GM21717 (cell line): Measurements from ENCODE around the gene PRRG1.
"Not testable (repeated sequence)": the region's sequence is repeated elsewhere in the genome, so short reads cannot be mapped to it uniquely, and the experiment has no call there.

Experiments
- ATAC-seq: cut with Tn5 transposase; IDR thresholded peaks from one replicate; pipeline ENCODE4 v1.9.1; 2021; ENCODE audit warnings: mild to moderate bottlenecking, moderate library complexity; ENCODE audit not compliant: unreplicated experiment

The PRRG1 gene

DNA sequence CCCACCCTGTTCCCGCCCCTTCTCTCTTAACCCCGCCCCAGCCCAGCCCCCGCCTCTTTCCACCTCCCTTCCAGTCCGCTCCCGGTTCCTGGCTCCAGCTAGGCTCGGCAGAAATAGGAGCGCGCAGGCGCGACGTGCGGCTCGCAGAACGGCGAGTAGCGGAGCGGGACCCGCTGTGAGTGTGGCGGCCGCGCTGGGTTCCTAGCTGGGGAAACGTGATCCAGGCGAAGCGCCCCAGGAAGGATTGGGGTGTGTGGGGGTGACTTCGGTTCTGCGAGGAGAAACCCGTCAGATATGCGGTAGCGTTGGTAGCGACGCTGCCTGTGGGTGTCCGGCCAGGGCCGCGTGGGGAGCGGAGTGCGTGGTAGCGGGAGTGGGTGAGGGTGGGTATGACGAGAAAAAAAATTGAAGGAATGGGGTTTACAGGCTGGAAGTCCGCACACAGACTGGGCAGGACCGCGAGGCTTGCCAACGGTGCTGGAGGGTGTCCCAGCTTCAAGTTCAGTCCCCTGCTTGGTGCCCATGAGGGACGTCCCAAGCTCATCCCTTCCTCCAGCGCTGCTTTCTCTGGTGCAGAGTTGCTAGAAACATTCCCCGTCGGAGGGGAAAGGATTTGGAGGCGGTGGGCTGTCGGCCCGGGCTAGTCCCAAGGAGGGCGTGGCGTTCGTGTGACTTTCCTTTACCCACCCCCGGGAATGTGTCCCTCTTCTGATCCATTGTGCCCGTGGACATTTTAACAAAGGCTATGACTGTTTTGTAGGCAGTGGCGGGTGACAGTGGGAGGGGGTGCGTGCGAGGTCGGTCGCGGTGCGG lies at the start of gene PRRG1:
PRRG1 (plus strand) TSS at position 144 of the 813 bp plus-strand sequence. CDS start 56,886 bp downstream, outside the sequence.
- ATAC-seq = no peak

DNA sequence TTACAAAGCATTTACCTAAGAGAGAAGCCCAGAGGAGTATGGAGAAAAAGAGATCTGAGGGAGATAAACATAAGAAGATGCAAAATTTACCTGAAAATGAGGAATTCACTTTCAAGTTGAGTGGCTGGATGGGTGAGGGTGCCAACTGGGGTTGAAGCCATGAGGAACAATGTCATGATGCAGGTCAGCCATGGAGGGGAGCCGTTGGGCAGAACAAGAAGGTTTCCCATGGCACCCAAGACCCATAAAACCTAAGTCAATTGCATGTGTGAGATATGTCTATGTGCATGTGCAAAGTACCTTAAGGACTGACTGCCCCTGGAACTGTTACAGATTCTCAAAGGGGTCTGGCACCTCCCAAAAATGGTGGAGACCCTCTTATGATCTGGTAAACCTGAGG lies 46.6 kb upstream of the PRRG1 start:
- ATAC-seq = no peak

DNA sequence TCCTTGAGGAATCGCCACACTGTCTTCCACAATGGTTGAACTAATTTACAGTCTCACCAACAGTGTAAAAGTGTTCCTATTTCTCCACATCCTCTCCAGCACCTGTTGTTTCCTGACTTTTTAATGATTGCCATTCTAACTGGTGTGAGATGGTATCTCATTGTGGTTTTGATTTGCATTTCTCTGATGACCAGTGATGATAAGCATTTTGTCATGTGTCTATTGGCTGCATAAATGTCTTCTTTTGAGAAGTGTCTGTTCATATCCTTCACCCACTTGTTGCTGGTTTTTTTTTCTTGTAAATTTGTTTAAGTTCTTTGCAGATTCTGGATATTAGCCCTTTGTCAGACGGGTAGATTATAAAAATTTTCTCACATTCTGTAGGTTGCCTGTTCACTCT lies 43.9 kb upstream of the PRRG1 start:
- not testable (repeated sequence) for ATAC-seq

DNA sequence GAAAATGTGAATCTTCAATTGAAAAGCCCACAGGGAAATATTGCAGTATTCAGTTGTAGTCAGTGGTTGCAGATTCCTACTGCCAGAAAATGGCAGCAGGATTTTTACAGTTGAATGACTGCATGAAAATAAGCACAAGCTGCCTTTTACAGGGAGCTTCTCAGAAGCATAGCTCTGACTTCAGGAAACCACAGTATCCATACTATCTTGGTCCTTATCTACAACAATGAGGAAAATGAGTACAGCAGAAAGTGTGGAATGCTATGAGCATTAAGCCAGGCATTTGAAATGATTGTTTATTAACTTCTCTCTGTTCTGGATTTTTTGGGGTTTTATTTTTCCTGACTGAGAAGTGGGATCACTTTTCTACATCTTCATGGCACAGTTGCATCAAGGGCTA lies 34.6 kb upstream of the PRRG1 start:
- no peak for ATAC-seq

DNA sequence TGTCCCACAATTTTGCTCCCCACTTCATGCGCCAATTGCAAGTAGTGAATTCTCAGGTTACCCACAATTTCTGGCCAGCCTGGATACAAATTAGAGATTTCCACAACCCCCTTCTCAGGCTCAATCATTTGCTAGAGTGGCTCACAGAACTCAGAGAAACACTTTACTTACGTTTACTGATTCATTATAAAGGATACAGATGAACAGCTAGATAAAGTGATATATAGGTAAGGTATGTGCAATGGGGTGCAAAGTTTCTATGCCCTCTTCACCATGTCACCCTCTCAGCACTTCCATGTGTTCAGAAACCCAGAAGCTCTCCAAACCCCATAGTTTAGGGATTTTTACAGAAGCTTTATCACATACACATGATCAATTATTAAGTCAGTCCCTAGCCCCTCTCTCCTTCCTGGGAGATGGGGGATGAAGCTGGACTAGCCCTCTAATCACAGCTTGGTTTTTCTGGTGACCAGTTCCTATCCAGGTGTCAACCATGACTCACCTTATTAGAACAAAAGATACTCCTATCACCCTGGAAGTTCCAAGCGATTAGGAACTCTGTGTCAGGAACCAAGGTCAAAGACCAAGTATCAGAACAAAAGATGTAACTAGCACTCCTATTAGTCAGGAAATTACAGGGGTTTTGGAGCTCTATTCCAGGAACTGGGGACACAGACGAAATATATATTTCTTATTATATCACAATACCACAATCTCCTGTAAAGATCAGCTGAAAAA lies 33.5 kb upstream of the PRRG1 start:
- no peak for ATAC-seq

DNA sequence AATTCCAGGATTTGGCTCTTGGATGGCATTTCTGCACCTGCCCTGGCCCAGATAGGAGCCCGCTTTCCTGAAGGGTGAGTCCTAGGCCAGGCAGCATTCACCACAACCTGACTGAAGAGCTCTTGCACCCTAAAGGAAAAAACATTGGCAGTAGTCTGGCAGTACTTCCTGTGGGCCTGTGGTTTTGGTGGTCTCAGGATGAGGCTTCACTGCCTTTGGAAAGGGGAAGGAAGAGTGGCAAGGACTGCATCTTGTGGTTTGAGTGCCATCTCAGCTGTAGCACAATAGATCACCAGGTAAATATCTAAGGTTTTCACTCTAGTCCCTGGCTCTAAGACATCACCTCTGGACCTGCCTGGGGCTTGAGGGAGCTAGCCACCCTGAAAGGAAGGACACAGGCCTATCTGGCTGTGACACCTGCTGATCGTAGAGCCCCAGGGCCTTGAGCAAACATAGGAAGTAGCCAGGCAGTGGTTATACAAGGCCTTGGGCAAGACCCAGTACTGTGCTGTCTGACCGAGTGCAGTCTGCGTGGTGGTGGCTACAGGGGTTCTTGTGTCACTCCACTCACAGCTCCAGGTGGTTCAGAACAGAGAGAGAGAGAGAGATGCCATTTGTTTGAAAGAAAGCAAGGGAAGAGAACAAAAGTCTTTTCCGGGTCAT lies 28.5 kb upstream of the PRRG1 start:
- ATAC-seq = no peak

DNA sequence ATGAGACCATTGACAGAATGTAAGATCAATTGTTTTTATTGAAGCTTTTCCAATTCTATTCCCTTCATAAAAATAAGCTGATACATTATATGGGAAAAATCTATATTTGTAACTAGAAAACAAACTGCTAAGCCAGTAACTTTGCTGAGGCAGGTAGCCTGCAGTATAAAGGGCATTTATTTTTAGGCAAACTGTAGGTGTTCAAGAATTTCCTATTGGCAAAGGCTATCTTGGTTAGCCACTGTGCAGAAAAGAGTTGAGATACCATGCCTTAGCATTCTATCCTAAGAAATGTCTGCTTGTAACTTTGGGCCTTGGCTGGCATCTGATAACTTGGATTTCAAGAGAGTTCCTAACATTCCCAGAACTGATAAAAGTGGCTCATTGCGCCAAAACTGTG lies 18.5 kb upstream of the PRRG1 start:
- ATAC-seq = no peak

DNA sequence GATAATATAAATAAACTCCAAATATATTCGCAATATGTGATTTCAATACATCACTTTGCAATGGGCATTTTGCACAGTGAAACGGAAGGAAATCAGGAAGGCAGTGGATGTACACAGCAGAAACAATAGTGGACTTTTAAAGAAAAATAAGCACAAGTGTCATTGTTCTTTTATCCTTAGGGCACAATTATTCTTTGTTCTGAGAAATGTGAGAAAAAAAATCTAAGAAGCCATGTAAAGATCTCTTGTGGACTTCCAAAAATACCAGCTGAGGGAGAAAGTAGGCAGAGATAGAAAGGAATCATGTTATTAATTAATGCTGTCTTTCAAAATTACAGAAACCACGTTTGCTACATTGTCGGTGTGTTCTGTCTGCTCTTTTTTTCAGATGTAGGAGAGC lies 17.6 kb upstream of the PRRG1 start:
- ATAC-seq = no peak

DNA sequence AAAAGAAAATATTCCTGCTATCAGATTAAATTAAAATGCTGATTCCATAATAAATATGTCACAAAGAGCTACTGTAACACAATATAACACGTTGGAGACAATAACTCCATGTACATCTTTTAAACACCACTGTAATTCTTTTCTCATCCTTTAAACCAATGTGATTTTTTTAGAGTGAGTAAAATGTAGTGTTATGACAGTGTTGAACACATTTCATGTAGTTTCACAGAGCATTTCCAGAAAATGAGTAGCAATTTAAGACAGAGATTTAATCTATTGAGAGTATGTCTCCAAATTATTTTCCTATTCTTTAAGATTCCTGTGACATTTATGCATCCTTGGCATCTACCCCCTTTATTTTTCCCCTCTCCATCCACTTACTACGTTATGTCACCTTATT lies 17.1 kb upstream of the PRRG1 start:
- ATAC-seq = no peak

DNA sequence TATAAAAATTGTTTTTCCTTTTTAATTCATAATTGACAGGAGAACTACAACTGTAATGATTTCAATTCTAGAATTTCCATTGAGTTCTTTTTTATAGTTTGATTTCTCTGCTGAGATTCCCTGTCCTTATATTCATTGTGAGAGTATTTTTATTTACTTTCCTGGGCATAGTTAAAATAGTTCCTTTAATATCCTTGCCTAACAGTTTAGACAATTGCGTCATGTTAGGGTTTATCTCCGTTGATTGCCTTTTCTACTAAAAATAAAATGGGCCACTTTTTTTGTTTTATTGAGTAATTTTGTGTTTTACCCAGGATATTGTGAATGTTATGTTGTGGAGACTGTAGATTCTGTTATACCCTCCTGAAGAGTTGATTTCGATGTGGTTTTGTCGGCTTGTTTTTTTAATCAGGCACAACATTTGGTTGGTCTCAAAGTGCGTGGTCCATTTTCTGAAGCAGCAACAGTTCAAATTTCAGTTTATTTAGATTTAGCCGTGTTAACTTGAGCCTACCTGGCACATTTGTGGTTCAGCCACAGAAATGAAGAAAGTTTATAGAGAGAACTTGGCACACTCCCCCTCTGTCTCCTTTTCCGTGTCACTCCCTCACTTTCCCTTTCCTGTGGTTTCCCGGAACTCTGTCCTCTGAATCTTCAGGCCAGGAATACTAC lies 16.0 kb upstream of the PRRG1 start:
- no peak for ATAC-seq

DNA sequence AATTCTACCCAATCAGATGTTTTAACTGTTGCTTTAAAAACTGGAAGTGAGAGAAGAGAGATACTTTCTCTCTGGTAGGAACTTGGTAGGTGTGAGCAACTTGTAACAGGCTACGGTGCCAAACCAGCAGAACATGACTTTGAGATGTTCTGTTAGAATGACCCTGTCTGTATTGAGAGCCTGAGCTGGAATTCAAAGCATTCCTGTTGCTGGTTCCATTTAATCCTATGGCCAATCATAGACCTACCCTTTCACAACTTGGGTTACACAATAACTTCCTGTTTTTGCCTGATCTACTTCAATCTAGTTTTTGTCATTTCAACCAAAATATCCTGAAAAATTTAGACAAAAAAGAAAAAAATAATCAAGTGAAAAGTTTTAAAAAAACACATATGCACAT lies 1.7 kb upstream of the PRRG1 start:
- no peak for ATAC-seq

DNA sequence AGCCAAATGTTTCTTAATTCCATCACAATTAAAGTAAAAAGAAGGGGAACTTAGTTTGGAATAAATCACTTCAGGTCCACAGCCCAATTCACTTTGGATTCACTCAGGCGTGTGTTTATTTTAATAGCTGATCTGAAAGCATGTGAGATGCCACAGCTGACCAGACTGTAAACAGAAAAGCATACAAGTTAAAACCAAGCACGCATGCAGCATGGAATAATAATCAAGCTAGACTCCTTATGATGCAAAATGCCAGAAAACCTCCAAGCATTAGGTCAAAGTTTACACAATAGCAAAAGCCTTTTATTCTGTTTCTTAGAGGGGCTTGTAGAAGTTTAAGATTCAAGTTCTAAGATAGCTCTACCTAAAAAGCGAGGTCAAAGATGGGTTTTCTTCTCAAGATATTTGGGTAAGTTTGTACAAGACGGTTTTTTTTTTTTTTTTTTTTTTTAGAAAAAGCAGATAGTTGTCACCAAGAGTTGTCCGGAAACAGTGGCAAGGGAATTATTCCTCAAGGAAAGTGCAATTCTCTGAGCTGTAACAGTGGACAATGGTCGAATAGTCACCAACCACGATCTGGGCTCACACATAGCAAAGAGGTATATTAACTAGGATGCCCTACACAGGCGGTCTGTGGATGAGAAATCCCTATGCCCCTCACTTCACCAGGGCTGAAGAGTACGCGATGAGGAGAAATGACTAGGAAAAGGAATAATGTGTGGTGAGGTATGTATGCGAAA lies 763 bp upstream of the PRRG1 start:
- no peak for ATAC-seq

DNA sequence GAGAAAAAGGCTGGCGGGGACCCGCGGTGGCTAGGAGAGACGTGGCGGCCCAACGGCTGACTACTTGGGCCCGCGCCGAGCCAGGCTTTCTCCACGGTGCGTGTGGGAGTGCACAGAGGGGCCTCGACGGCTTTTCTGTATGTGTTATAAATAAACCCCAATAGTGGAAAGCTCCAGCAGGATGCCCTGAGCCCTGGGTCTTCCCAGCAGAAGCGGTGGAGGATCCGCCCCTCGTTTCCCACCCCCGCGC lies 268 bp upstream of the PRRG1 start:
- ATAC-seq = no peak

DNA sequence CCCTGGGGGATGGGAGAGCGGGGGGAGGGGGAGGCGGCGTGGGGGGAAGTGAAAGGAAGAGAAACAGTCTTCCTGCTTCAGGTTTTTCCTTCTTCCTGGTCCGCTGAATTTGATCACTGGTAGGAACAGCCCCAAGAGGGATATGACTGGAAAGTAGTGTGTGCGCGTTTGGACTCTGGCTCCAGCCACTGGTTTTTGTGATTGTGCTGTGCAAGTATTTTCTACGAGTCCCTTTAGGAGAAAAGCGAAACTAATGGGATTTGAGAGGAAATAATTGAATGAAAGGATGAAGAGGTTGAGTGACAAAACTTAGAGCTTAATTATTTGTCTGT lies 836 bp downstream of the PRRG1 start:
- no peak for ATAC-seq

DNA sequence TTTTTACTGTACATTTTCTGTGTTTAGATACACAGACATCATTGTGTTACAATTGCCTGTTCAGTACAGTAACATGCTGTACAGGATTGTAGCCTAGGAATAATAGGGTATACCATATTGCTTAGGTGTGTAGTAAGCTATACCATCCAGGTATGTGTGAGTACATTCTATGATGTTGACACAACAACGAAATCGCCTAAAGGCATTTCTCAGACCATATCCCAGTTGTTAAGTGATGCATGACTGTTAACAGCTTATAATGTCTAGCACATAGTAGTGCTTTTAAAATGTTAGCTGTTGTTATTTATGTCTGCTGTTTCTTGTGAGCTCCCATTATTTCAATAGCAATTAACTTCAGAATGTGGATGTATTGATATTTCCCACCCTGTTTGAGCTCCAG lies 4.5 kb downstream of the PRRG1 start:
- no peak for ATAC-seq

DNA sequence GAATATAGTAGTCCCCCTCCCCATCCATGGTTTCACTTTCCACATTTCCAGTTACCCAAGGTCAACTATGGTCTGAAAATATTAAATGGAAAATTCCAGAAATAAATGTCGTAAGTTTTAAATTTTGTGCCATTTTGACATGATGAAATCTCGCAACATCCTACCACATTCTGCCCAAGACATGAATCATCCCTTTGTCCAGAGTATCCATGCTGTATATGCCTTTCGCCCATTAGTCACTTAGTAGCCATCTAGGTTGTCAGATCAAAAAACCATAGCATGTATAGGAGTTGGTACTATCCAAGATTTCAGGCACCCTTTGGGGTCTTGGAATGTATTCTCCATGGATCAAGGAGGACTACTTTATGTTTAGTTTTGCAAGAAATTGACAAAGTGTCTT lies 8.3 kb downstream of the PRRG1 start:
- ATAC-seq = no peak

DNA sequence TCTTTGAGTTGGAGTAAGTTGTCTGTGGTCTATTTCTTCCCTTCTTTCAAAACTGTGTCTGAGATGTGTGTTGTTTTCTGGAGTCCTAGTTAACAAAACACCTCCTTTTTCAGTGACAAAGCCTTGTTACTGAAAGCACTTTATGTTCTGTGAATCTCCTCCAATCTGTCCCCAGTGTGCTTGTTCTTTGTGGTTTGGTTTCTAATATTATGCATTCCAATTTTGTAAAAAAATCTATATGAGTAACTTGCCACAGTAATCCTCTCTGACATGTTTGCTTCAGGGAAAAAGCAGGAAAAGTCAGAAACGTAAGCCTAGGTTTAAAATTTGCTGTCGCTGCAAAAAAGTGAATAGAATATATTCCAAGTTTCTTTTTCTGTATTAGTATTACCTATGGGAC lies 12.4 kb downstream of the PRRG1 start:
- ATAC-seq = no peak

DNA sequence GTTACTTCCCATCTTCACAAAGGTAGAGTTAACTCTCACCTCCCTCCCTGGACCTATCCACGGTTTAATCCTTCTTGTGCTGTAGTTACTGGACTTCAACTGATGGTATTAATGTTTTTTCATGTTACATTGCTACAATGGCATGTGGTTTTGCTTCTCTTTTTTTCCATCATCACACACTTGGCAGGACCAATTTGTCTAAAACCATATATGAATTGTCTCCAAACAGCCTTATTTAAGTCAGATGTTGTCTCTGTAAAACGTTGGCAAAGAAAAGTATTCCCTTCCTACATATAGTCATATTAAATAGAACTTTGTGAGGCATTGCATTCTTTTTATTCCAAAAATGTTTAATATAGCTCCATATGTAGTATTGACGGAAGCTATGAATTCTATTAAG lies 15.5 kb downstream of the PRRG1 start:
- ATAC-seq = no peak

DNA sequence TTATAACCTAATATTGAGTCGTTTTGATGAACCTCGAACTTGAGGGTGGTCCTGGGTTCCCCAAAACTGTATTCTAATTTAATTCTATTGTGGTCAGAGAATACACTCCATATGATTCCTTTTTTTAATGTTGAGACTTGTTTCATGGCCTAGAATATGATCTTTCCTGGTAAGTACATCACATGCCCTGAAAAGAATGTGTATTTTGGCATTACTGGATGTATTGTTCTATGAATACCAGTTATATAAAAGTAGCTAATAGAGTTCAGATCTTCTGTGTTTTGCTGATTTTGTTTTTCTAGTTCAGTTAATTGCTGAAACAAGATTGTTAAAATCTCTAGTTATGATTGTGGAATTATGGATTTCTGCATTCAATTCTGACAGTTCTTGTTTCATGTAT lies 18.8 kb downstream of the PRRG1 start:
- no peak for ATAC-seq

DNA sequence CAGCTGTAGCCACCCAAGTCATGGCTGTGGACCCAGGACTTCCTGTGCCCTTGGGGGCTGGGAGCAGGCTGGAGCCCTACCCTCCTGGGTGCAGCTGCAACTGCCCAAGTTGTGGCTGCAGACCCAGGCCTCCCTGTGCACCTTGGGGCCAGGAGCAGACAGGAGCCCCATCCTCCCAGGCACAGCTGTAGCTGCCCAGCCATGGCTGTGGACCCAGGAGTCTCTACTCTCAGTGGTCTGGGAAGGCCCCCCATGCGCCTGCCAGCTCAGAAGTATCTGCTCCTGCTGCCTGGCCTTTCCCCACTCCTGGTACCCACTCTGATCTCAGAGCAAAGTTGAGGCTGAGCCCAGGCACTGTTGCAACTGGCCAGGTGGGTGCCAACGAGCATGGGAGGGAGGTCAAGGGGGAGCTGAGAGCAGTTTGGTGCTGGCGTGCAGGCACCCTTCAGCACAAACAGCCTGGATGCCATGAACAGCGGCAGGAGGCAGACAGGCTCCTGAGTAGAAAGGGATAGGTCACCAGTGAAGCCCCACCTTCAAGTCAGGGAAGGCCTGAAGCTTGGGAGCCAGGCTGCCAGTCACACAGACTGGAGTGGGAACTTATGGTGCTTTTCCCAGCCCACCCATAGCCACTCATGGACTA lies 21.5 kb downstream of the PRRG1 start:
- no peak for ATAC-seq

DNA sequence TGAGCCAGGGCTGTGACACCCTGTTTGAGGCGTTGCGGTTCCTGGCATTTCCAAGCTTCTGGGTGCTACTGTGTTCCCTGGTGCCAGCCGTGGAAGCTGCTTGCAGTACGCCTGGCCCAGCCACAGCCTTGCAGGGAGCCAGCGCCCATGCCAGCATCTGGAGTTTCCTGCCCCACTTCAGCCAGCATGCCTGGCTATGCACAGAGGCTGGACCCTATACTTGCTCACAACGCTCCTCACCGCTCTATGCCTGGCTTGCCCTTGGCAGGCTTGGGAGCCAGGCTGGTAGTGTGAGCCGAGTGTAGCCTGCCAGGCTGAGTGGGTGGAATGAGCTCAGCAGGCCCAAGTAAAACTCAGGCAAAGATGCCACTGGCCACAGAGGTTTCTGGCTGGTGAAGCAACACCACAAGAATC lies 22.4 kb downstream of the PRRG1 start:
- ATAC-seq = no peak
